ENCODE measurements around the gene FOSB. TPM values are rescaled to one million over a fixed set of nuclear protein-coding genes. Genes with fewer than 3 reads are reported as not detected.
A peak's percentile ranks its signal among the peaks of the same experiment; 100 is the strongest.

The FOSB gene
- total RNA-seq, 1 donor from 2014 or later: 176 TPM

GRCh38 chr19:45506989-45507871, 39.4 kb downstream of the FOSB start, which contains the start of gene VASP:
VASP (plus strand) TSS chr19:45507479; CDS start chr19:45507772, 293 bp downstream.
- no peak for TF ChIP-seq CTCF (IDR thresholded peaks at IDR 0.05)
- peak; percentile 89 for DNase-seq (ENCODE audit: extremely low spot score, unreplicated experiment)
- H3K4me1 Mint-ChIP-seq (ENCODE audit: unreplicated experiment): peaks cover 30% of the 10 kb centered on the region
- H3K36me3 Mint-ChIP-seq (ENCODE audit: unreplicated experiment): no peaks in the 10 kb centered on the region
- peak within 1 kb of the TSS; percentile 88 for H3K4me3 Mint-ChIP-seq (ENCODE audit: unreplicated experiment)
- H3K9me3 Mint-ChIP-seq (ENCODE audit: unreplicated experiment): no peaks in the 10 kb centered on the region
- peak within 1 kb of the TSS; percentile 90 for H3K27ac Mint-ChIP-seq (ENCODE audit: unreplicated experiment)
- H3K27me3 Mint-ChIP-seq (ENCODE audit: unreplicated experiment): no peaks in the 10 kb centered on the region

- TF ChIP-seq CTCF (IDR thresholded peaks at IDR 0.05): no peak
- peak overlapping the region; percentile 56 for H3K27ac Mint-ChIP-seq (ENCODE audit: unreplicated experiment)
- no peaks in the 10 kb centered on the region for H3K9me3 Mint-ChIP-seq (ENCODE audit: unreplicated experiment)
- peak overlapping the region; percentile 83 for H3K4me3 Mint-ChIP-seq (ENCODE audit: unreplicated experiment)
- H3K36me3 Mint-ChIP-seq (ENCODE audit: unreplicated experiment): no peaks in the 10 kb centered on the region
- no peaks in the 10 kb centered on the region for H3K27me3 Mint-ChIP-seq (ENCODE audit: unreplicated experiment)
- no peak for DNase-seq (ENCODE audit: extremely low spot score, unreplicated experiment)
- H3K4me1 Mint-ChIP-seq (ENCODE audit: unreplicated experiment): peaks cover 33% of the 10 kb centered on the region
Measured at GRCh38 chr19:45507872-45508416, 40.1 kb downstream of the FOSB start.

GRCh38 chr19:45508417-45508860, 40.6 kb downstream of the FOSB start:
- Mint-ChIP-seq H3K27me3 (ENCODE audit: unreplicated experiment) (no peaks in the 10 kb centered on the region), H3K36me3 (ENCODE audit: unreplicated experiment) (no peaks in the 10 kb centered on the region), H3K9me3 (ENCODE audit: unreplicated experiment) (no peaks in the 10 kb centered on the region), H3K4me3 (ENCODE audit: unreplicated experiment) (peak overlapping the region; percentile 83), H3K27ac (ENCODE audit: unreplicated experiment) (peak overlapping the region; percentile 56), H3K4me1 (ENCODE audit: unreplicated experiment) (peaks cover 36% of the 10 kb centered on the region)
- no peak for TF ChIP-seq CTCF (IDR thresholded peaks at IDR 0.05)
- DNase-seq (ENCODE audit: extremely low spot score, unreplicated experiment): no peak

- Mint-ChIP-seq H3K4me3 (ENCODE audit: unreplicated experiment) (peak overlapping the region; percentile 83), H3K27ac (ENCODE audit: unreplicated experiment) (peak overlapping the region; percentile 93), H3K36me3 (ENCODE audit: unreplicated experiment) (no peaks in the 10 kb centered on the region), H3K27me3 (ENCODE audit: unreplicated experiment) (no peaks in the 10 kb centered on the region), H3K4me1 (ENCODE audit: unreplicated experiment) (peaks cover 40% of the 10 kb centered on the region), H3K9me3 (ENCODE audit: unreplicated experiment) (no peaks in the 10 kb centered on the region)
- no peak for TF ChIP-seq CTCF (IDR thresholded peaks at IDR 0.05)
- no peak for DNase-seq (ENCODE audit: extremely low spot score, unreplicated experiment)
Measured at GRCh38 chr19:45508861-45509691, 41.3 kb downstream of the FOSB start.

All from osteocyte (in vitro differentiated cells).